ENCODE results near the gene MTHFD2. TPM values are rescaled to one million over a fixed set of nuclear protein-coding genes. Genes with fewer than 3 reads are reported as not detected.

MTHFD2 gene
- total and polyA plus RNA-seq, 2 donors from 2014 or later, result 19.0 to 69.6 TPM

DNA sequence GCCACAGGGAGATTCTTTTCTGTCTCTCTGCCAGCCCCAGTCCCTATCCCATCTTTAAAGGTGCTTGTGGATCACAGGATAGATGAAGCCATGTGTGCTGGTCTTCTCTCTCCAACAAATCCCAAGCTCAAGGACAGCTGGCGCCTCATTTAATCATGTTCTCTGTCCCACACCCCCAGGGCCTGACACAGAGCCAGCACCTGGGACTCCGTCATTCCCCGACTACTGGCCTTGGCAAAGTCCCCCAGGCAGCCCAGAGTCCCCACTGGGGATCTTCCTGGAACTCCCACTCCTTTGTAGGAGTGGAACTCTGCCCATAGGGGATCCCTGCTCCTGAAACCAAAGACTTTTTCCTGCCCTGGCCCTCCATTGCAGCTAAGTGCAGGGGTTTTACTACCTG is 60.8 kb downstream of the MTHFD2 start:
- Histone ChIP-seq H3K9me3 (ENCODE audit: control insufficient read depth in 2 of 3, insufficient read depth in 1 of 3, low read length in 3 of 3) (no peaks in the 10 kb centered on the region), H3K9ac (ENCODE audit: low read length in 3 of 3) (no peak overlapping the region), H3K36me3 (ENCODE audit: control insufficient read depth in 2 of 3, insufficient read depth in 3 of 3, low read length in 3 of 3) (no peaks in the 10 kb centered on the region), H3K27me3 (ENCODE audit: control insufficient read depth, insufficient read depth, low read length) (no peaks in the 10 kb centered on the region), H3K4me1 (ENCODE audit: control insufficient read depth in 2 of 3, insufficient read depth in 2 of 3, low read depth in 1 of 3, low read length in 3 of 3) (no peaks in the 10 kb centered on the region), H3K4me3 (ENCODE audit: low read length in 3 of 3) (no peak overlapping the region), H3K27ac (ENCODE audit: low read depth in 2 of 2, low read length in 2 of 2) (no peak overlapping the region)
- intact Hi-C loops (cut with DNase I), result no loop called here
- no peak for FAIRE-seq
- no peak for DNase-seq
- TF ChIP-seq CTCF (IDR thresholded peaks at IDR 0.05; ENCODE audit: borderline replicate concordance, extremely low read depth, insufficient read depth), result no peak

DNA sequence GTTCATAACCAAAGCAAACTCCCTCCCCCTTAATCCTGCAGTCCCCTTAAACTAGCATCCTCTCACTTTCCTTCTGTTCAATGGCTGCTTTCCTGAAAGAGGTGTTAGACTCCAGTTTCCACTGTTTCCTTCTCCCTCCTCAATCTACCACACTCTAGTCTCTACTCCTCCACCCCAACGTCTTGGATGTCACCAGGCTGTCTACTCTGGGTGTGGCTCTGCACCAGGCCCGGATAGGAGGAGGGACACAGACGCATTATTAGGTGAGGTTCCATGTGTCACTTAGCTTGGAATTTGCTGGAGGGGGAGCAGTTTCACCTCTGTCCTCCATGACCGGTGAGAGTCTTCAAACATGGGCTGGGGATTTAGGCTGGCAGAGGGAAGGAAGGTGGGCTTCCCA is 61.3 kb downstream of the MTHFD2 start:
- intact Hi-C loops (cut with DNase I), result no loop called here
- no peak for TF ChIP-seq CTCF (IDR thresholded peaks at IDR 0.05; ENCODE audit: borderline replicate concordance, extremely low read depth, insufficient read depth)
- Histone ChIP-seq H3K4me1 (ENCODE audit: control insufficient read depth in 2 of 3, insufficient read depth in 2 of 3, low read depth in 1 of 3, low read length in 3 of 3) (no peaks in the 10 kb centered on the region), H3K9me3 (ENCODE audit: control insufficient read depth in 2 of 3, insufficient read depth in 1 of 3, low read length in 3 of 3) (no peaks in the 10 kb centered on the region), H3K36me3 (ENCODE audit: control insufficient read depth in 2 of 3, insufficient read depth in 3 of 3, low read length in 3 of 3) (no peaks in the 10 kb centered on the region), H3K27ac (ENCODE audit: low read depth in 2 of 2, low read length in 2 of 2) (no peak overlapping the region), H3K4me3 (ENCODE audit: low read length in 3 of 3) (no peak overlapping the region), H3K27me3 (ENCODE audit: control insufficient read depth, insufficient read depth, low read length) (no peaks in the 10 kb centered on the region), H3K9ac (ENCODE audit: low read length in 3 of 3) (no peak overlapping the region)
- DNase-seq (no peak), FAIRE-seq (no peak)

- Histone ChIP-seq H3K27me3 (ENCODE audit: control insufficient read depth, insufficient read depth, low read length) (no peaks in the 10 kb centered on the region), H3K9ac (ENCODE audit: low read length in 3 of 3) (no peak overlapping the region), H3K4me3 (ENCODE audit: low read length in 3 of 3) (no peak overlapping the region), H3K4me1 (ENCODE audit: control insufficient read depth in 2 of 3, insufficient read depth in 2 of 3, low read depth in 1 of 3, low read length in 3 of 3) (no peaks in the 10 kb centered on the region), H3K27ac (ENCODE audit: low read depth in 2 of 2, low read length in 2 of 2) (no peak overlapping the region), H3K9me3 (ENCODE audit: control insufficient read depth in 2 of 3, insufficient read depth in 1 of 3, low read length in 3 of 3) (no peaks in the 10 kb centered on the region), H3K36me3 (ENCODE audit: control insufficient read depth in 2 of 3, insufficient read depth in 3 of 3, low read length in 3 of 3) (no peaks in the 10 kb centered on the region)
- intact Hi-C loops (cut with DNase I), result no loop called here
- DNase-seq (no peak), FAIRE-seq (no peak)
- no peak for TF ChIP-seq CTCF (IDR thresholded peaks at IDR 0.05; ENCODE audit: borderline replicate concordance, extremely low read depth, insufficient read depth)
These were observed 62.1 kb downstream of the MTHFD2 start for GRCh38 chr2:74260495-74260894.

- FAIRE-seq, result no peak
- intact Hi-C loops (cut with DNase I), result no loop called here
These were observed 62.9 kb downstream of the MTHFD2 start for GRCh38 chr2:74261204-74261864.

More at GRCh38 chr2:74261204-74261864, 62.9 kb downstream of the MTHFD2 start:
- Histone ChIP-seq H3K36me3 (ENCODE audit: control insufficient read depth in 2 of 3, insufficient read depth in 3 of 3, low read length in 3 of 3) (no peaks in the 10 kb centered on the region), H3K9ac (ENCODE audit: low read length in 3 of 3) (peak overlapping the region in 1 of 3 donors; percentile 30), H3K27me3 (ENCODE audit: control insufficient read depth, insufficient read depth, low read length) (no peaks in the 10 kb centered on the region), H3K27ac (ENCODE audit: low read depth in 2 of 2, low read length in 2 of 2) (no peak overlapping the region), H3K9me3 (ENCODE audit: control insufficient read depth in 2 of 3, insufficient read depth in 1 of 3, low read length in 3 of 3) (no peaks in the 10 kb centered on the region), H3K4me1 (ENCODE audit: control insufficient read depth in 2 of 3, insufficient read depth in 2 of 3, low read depth in 1 of 3, low read length in 3 of 3) (no peaks in the 10 kb centered on the region), H3K4me3 (ENCODE audit: low read length in 3 of 3) (no peak overlapping the region)
- DNase-seq, result peak in 4 of 5 donors; percentile 62 to 81 (median 72)
- peak; percentile 52 for TF ChIP-seq CTCF (IDR thresholded peaks at IDR 0.05; ENCODE audit: borderline replicate concordance, extremely low read depth, insufficient read depth)
